Ureter (tissue), 1 donor: ENCODE results near the gene LIPH. TPM values are rescaled to one million over a fixed set of nuclear protein-coding genes. Genes with fewer than 3 reads are reported as not detected.
"Not testable (repeated sequence)": the region's sequence is repeated elsewhere in the genome, so short reads cannot be mapped to it uniquely, and the experiment has no call there.

Experiments used
- DNase-seq: peaks from one replicate; pipeline ENCODE4 v3.0.0-alpha.2; 2020; ENCODE audit warnings: low spot score
- total RNA-seq: library from RNA; stranded (reverse); gene quantifications from one replicate; pipeline ENCODE4 v1.2.4, GENCODE V29; 2023
- donor health status: DM: yes; HTN: yes; CAD: no.

LIPH gene
- total RNA-seq, 1 donor from 2014 or later, result 16.7 TPM

GRCh38 chr3:185488465-185488864 is 63.9 kb downstream of the LIPH start:
- DNase-seq, result no peak

- no peak for DNase-seq
Observed at GRCh38 chr3:185486394-185486793, 66.0 kb downstream of the LIPH start.

GRCh38 chr3:185484296-185484695 is 68.1 kb downstream of the LIPH start:
- DNase-seq, result no peak

- DNase-seq, result no peak
Observed at GRCh38 chr3:185479373-185479945, 72.9 kb downstream of the LIPH start.

- DNase-seq, result no peak
Observed at GRCh38 chr3:185477316-185477715, 75.1 kb downstream of the LIPH start.

- not testable (repeated sequence) for DNase-seq
Observed at GRCh38 chr3:185474922-185475321, 77.5 kb downstream of the LIPH start.

- no peak for DNase-seq
Observed at GRCh38 chr3:185473290-185473815, 79.0 kb downstream of the LIPH start.

- no peak for DNase-seq
Observed at GRCh38 chr3:185470323-185470722, 82.1 kb downstream of the LIPH start.

- no peak for DNase-seq
Observed at GRCh38 chr3:185469542-185469941, 82.8 kb downstream of the LIPH start.

GRCh38 chr3:185466123-185466522 is 86.3 kb downstream of the LIPH start:
- not testable (repeated sequence) for DNase-seq

GRCh38 chr3:185465471-185465870 is 86.9 kb downstream of the LIPH start:
- DNase-seq, result no peak

- no peak for DNase-seq
Observed at GRCh38 chr3:185460719-185461350, 91.6 kb downstream of the LIPH start.

GRCh38 chr3:185460309-185460708 is 92.1 kb downstream of the LIPH start:
- DNase-seq, result no peak

GRCh38 chr3:185457376-185457775 is 95.0 kb downstream of the LIPH start:
- DNase-seq, result no peak

Other genes starting within 250 kb of the LIPH start
- 44.2 TPM for gene MAP3K13, start 189.5 kb downstream of the LIPH start, total RNA-seq
- gene TMEM41A, start 53.6 kb downstream of the LIPH start, total RNA-seq, result 31.9 TPM
- gene SENP2, start 33.7 kb upstream of the LIPH start, total RNA-seq, result 51.8 TPM